Gastroesophageal sphincter (tissue), 4 donors: Measurements from ENCODE around the gene ACSL5. TPM values are rescaled to one million over a fixed set of nuclear protein-coding genes. Genes with fewer than 3 reads are reported as not detected.

ENCODE experiments used
- ATAC-seq: fragments of 150-250 bp; one replicate; pipeline ENCODE4 v1.9.1; 2016; ENCODE audit warnings: mild to moderate bottlenecking, moderate library complexity
- H3K27ac ChIP-seq, 4 donors: fragments of 200-600 bp; sonication (generic) in 3 of 4; 1 replicate in 3 of 4; 2 replicates in 1 of 4; pipeline ENCODE4 v1.5.1; 2016 to 2019
- H3K27me3 ChIP-seq: fragments of 200-600 bp; sonication (generic); one replicate; pipeline ENCODE4 v1.5.1; 2019
- H3K36me3 ChIP-seq, 2 donors: fragments of 200-600 bp; sonication (generic); one replicate each; pipeline ENCODE4 v1.5.1; 2019; ENCODE audit warnings: control low read depth in 1 of 2
- H3K4me1 ChIP-seq, 3 donors: fragments of 200-600 bp; sonication (generic); 1 replicate in 2 of 3; 2 replicates in 1 of 3; pipeline ENCODE4 v1.5.1; 2016 to 2019; ENCODE audit warnings: control low read depth in 2 of 3
- H3K4me3 ChIP-seq, 2 donors: fragments of 200-600 bp; sonication (generic); one replicate each; pipeline ENCODE4 v1.5.1; 2019; ENCODE audit warnings: mild to moderate bottlenecking in 1 of 2, moderate library complexity in 1 of 2
- H3K9me3 ChIP-seq, 3 donors: fragments of 200-600 bp; sonication (generic); one replicate each; pipeline ENCODE4 v1.5.1; 2017 to 2019; ENCODE audit warnings: control low read depth in 2 of 3
- CTCF ChIP-seq, 4 experiments: fragments of 200-600 bp in 2 of 4; fragments of 450-650 bp in 2 of 4; sonication (generic) in 1 of 4; IDR thresholded peaks; one replicate each; pipeline ENCODE4 v1.5.1; 2017 to 2019; ENCODE audit warnings: antibody characterized with exemption in 4 of 4, mild to moderate bottlenecking in 2 of 4, moderate library complexity in 2 of 4
- EP300 ChIP-seq: sonication (generic); formaldehyde crosslinking; IDR thresholded peaks from one replicate; pipeline ENCODE4 v1.6.1; 2017; ENCODE audit warnings: antibody characterized with exemption, mild to moderate bottlenecking
- POLR2A ChIP-seq, 2 donors: fragments of 450-650 bp; IDR thresholded peaks; one replicate each; pipeline ENCODE4 v1.6.1; 2017; ENCODE audit warnings: antibody characterized with exemption in 2 of 2, mild to moderate bottlenecking in 2 of 2, moderate library complexity in 1 of 2
- POLR2AphosphoS5 ChIP-seq: sonication (generic); formaldehyde crosslinking; IDR thresholded peaks from one replicate; pipeline ENCODE4 v1.6.1; 2017; ENCODE audit warnings: antibody characterized with exemption
- WGBS, 2 donors: methylation state at CpG; one replicate each; pipeline ENCODE4 v1.1.5; 2018; ENCODE audit warnings: low coverage in 1 of 2; 5-methylcytosine and 5-hydroxymethylcytosine counted together
- total RNA-seq, 4 donors: library from RNA; depleted of rRNA; stranded (reverse); fragments of >200 nt; gene quantifications; one replicate each; pipeline ENCODE4 v1.1.0, GENCODE V29; 2016

Gene ACSL5
- total RNA-seq, 4 donors from 2014 or later: 2.0 to 14.6 (median 9.8) TPM

GRCh38 chr10:112407696-112408095 lies 33.8 kb downstream of the ACSL5 start:
- TF ChIP-seq POLR2AphosphoS5 (no peak), CTCF (IDR thresholded peaks at IDR 0.05) (no peak), EP300 (no peak), POLR2A (IDR thresholded peaks at IDR 0.05) (no peak)
- Histone ChIP-seq H3K4me1 (no peaks in the 10 kb centered on the region), H3K36me3 (peaks cover 0 to 7% of the 10 kb centered on the region in 2 donors), H3K27ac (no peak overlapping the region), H3K27me3 (peaks cover 5% of the 10 kb centered on the region), H3K4me3 (no peak overlapping the region), H3K9me3 (no peaks in the 10 kb centered on the region)
- ATAC-seq: no peak
- 89 to 92% methylated on average over 1 of the region's 1 CpG for WGBS, 2 donors

- no peak for ATAC-seq
- TF ChIP-seq POLR2AphosphoS5 (no peak), POLR2A (IDR thresholded peaks at IDR 0.05) (no peak), EP300 (no peak), CTCF (IDR thresholded peaks at IDR 0.05) (no peak)
These were observed 35.4 kb downstream of the ACSL5 start for GRCh38 chr10:112409299-112409698.

GRCh38 chr10:112409755-112410154 lies 35.8 kb downstream of the ACSL5 start:
- 56 to 75% methylated on average over 4 of the region's 4 CpGs for WGBS, 2 donors
- Histone ChIP-seq H3K4me1 (no peaks in the 10 kb centered on the region), H3K27me3 (peaks cover 3% of the 10 kb centered on the region), H3K27ac (no peak overlapping the region), H3K9me3 (no peaks in the 10 kb centered on the region), H3K4me3 (no peak overlapping the region), H3K36me3 (peaks cover 0 to 16% of the 10 kb centered on the region in 2 donors)
- TF ChIP-seq EP300: no peak
- no peak for TF ChIP-seq POLR2A (IDR thresholded peaks at IDR 0.05)
- no peak for TF ChIP-seq CTCF (IDR thresholded peaks at IDR 0.05)
- no peak for TF ChIP-seq POLR2AphosphoS5
- ATAC-seq: no peak

More at GRCh38 chr10:112409299-112409698, 35.4 kb downstream of the ACSL5 start:
- Histone ChIP-seq H3K27me3 (peaks cover 3% of the 10 kb centered on the region), H3K9me3 (no peaks in the 10 kb centered on the region), H3K4me1 (no peaks in the 10 kb centered on the region), H3K4me3 (no peak overlapping the region), H3K27ac (no peak overlapping the region), H3K36me3 (peaks cover 0 to 16% of the 10 kb centered on the region in 2 donors)
- WGBS, 2 donors: 50 to 81% methylated on average over 2 of the region's 2 CpGs

GRCh38 chr10:112412696-112413095 lies 38.8 kb downstream of the ACSL5 start:
- no peak overlapping the region for H3K27ac ChIP-seq
- H3K36me3 ChIP-seq: peaks cover 0 to 9% of the 10 kb centered on the region in 2 donors
- H3K4me3 ChIP-seq: no peak overlapping the region
- no peaks in the 10 kb centered on the region for H3K9me3 ChIP-seq
- no peak for ATAC-seq
- no peaks in the 10 kb centered on the region for H3K4me1 ChIP-seq
- no peak for TF ChIP-seq POLR2A (IDR thresholded peaks at IDR 0.05)
- TF ChIP-seq EP300: no peak
- TF ChIP-seq CTCF (IDR thresholded peaks at IDR 0.05): no peak
- no peak for TF ChIP-seq POLR2AphosphoS5
- peaks cover 3% of the 10 kb centered on the region for H3K27me3 ChIP-seq
- WGBS, 2 donors: 89 to 100% methylated on average over 2 of the region's 2 CpGs

- ATAC-seq: no peak
- Histone ChIP-seq H3K36me3 (peaks cover 0 to 44% of the 10 kb centered on the region in 2 donors), H3K9me3 (no peaks in the 10 kb centered on the region), H3K27ac (no peak overlapping the region), H3K4me1 (no peaks in the 10 kb centered on the region), H3K4me3 (no peak overlapping the region), H3K27me3 (no peaks in the 10 kb centered on the region)
- TF ChIP-seq POLR2AphosphoS5 (no peak), POLR2A (IDR thresholded peaks at IDR 0.05) (no peak), EP300 (no peak), CTCF (IDR thresholded peaks at IDR 0.05) (no peak)
- no CpG with 5 or more reads among the region's 3 CpGs for WGBS, 2 donors
These were observed 47.8 kb downstream of the ACSL5 start for GRCh38 chr10:112421731-112422130.
